ENCODE measurements around the gene FBXO38. TPM values are rescaled to one million over a fixed set of nuclear protein-coding genes. Genes with fewer than 3 reads are reported as not detected.

Gene FBXO38
- total and polyA plus RNA-seq, 9 of the 15 experiments (the other 6 are each of a cell fraction or from before 2014, with no cell fraction given) = 7.4 to 39.4 (median 29.3) TPM

DNA sequence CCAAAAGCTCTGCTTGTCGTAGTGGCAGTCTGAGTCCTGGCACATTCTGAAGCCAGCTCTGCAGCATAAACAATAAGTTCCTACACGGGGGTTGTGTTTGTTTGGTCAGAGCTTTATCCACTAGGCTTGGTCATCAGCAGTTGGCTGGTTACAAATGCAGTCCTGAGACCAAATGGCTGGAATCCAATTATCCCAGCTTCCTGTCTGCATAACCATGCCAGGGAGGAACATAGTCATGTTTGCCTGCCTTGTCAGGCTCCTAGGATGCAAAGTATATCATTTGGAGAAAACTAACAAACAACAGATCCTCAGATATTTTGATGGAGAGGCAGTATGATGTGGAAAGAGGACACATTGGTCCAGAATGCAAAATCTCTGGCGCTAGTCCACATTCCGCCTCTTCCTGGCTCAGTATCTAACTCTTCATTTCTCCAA is 85.8 kb downstream of the FBXO38 start (continued):
- TF ChIP-seq THRAP3 (IDR thresholded peaks at IDR 0.05; ENCODE audit: borderline replicate concordance) = no peak
- no peak for TF ChIP-seq FOXJ3 (CRISPR knock-in tag; IDR thresholded peaks at IDR 0.05)
- TF ChIP-seq SLC30A9 (CRISPR knock-in tag; IDR thresholded peaks at IDR 0.05) = no peak
- no peak for TF ChIP-seq DDX20 (tag; IDR thresholded peaks at IDR 0.05; ENCODE audit: low read depth)

- Histone ChIP-seq H3K27me3 (ENCODE audit: control insufficient read depth in 2 of 2, insufficient read depth in 2 of 2, low read length in 2 of 2) (no peaks in the 10 kb centered on the region; a peak in 4 of 5 replicates), H3K36me3 (ENCODE audit: control insufficient read depth, insufficient read depth, low read length) (no peaks in the 10 kb centered on the region), H3K27ac (ENCODE audit: extremely low read depth, low read depth, low read length) (no peak overlapping the region), H4K20me1 (replicated peaks; ENCODE audit: control insufficient read depth, insufficient read depth, low read length) (no peaks in the 10 kb centered on the region), H3K9me3 (replicated peaks; ENCODE audit: control insufficient read depth, insufficient read depth, low read depth, low read length) (no peaks in the 10 kb centered on the region), H3K4me1 (replicated peaks in 1 of 2; ENCODE audit: control insufficient read depth in 2 of 2, insufficient read depth in 2 of 2, low read length in 2 of 2) (peaks cover 0 to 12% of the 10 kb centered on the region in 2 experiments; a peak in 3 of 5 replicates), H3K9me1 (ENCODE audit: control insufficient read depth, insufficient read depth, low read length) (no peaks in the 10 kb centered on the region), H2AFZ (ENCODE audit: low read depth, low read length) (no peak overlapping the region), H3K9ac (ENCODE audit: insufficient read depth in 1 of 2, low read depth in 2 of 2, low read length in 2 of 2) (no peak overlapping the region), H3K4me3 (no peak overlapping the region), H3K4me2 (ENCODE audit: insufficient read depth, low read length) (no peak overlapping the region), H3K79me2 (ENCODE audit: control insufficient read depth, insufficient read depth, low read length) (no peaks in the 10 kb centered on the region)
- WGBS (ENCODE audit: insufficient coverage, low coverage, missing lambda C conversion rate) = 15% methylated on average over 2 of the region's 2 CpGs
- DNase-seq (ENCODE audit: extremely low read depth in 1 of 4, low spot score in 3 of 4) = no peak
- no peak for FAIRE-seq
- CTCF ChIA-PET (ENCODE audit: low intra/inter-chr PET ratio) = no interaction called here
- in situ Hi-C loops (cut with MboI) (no loop called here), intact Hi-C loops (cut with micrococcal nuclease) (no loop called here)
- no peak for TF ChIP-seq SAP30 (IDR thresholded peaks at IDR 0.05; ENCODE audit: borderline replicate concordance, insufficient read depth, low read depth, low read length, poor library complexity, severe bottlenecking)
- TF ChIP-seq ZNF184 (CRISPR knock-in tag; IDR thresholded peaks at IDR 0.05) = no peak
- no peak for TF ChIP-seq NRF1 (conservative IDR thresholded peaks at IDR 0.05 in 1 of 2, IDR thresholded peaks at IDR 0.05 in 1 of 2)
- TF ChIP-seq ZNF696 (CRISPR knock-in tag; conservative IDR thresholded peaks at IDR 0.05) = no peak
- TF ChIP-seq, protein P1, sequence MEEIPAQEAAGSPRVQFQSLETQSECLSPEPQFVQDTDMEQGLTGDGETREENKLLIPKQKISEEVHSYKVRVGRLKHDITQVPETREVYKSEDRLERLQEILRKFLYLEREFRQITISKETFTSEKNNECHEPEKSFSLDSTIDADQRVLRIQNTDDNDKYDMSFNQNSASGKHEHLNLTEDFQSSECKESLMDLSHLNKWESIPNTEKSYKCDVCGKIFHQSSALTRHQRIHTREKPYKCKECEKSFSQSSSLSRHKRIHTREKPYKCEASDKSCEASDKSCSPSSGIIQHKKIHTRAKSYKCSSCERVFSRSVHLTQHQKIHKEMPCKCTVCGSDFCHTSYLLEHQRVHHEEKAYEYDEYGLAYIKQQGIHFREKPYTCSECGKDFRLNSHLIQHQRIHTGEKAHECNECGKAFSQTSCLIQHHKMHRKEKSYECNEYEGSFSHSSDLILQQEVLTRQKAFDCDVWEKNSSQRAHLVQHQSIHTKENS (CRISPR knock-in tag; IDR thresholded peaks at IDR 0.05) = no peak
- no peak for TF ChIP-seq SNRNP70 (optimal IDR thresholded peaks at IDR 0.05; ENCODE audit: low read depth, low read length)
- POLR2A ChIA-PET = interaction anchor here (1.0 kb wide), 1 partner anchor 11 kb away, joined by 3 read pairs; no protein-coding TSS in a partner anchor
- no TSS peak for BruUV-seq (replicated peaks)
- no peak for ATAC-seq
Observed at GRCh38 chr5:148471379-148471778, 87.6 kb downstream of the FBXO38 start.

Measured in K562 (cell line).